Fibroblast of pulmonary artery (primary cell): ENCODE results near the gene ETV7.
A peak's percentile ranks its signal among the peaks of the same experiment; 100 is the strongest.
"Not testable (repeated sequence)": the region's sequence is repeated elsewhere in the genome, so short reads cannot be mapped to it uniquely, and the experiment has no call there.

Experiments
- DNase-seq: peaks from one replicate; pipeline ENCODE4 v3.0.0-alpha.2; 2010; ENCODE audit warnings: low read depth
- H3K4me3 ChIP-seq: replicated peaks from 2 replicates; pipeline ENCODE4 v1.5.1; 2011; ENCODE audit warnings: low read depth, mild to moderate bottlenecking, control low read depth, low read length, moderate library complexity
- CTCF ChIP-seq: IDR thresholded peaks from 2 replicates; pipeline ENCODE4 v1.5.1; 2011; ENCODE audit warnings: mild to moderate bottlenecking, control low read depth, low read length, inconsistent platforms; ENCODE audit errors: missing control alignments

ETV7 gene

GRCh38 chr6:36368421-36368820, 19.0 kb downstream of the ETV7 start:
- DNase-seq = no peak
- TF ChIP-seq CTCF = no peak

GRCh38 chr6:36367743-36368142, 19.7 kb downstream of the ETV7 start:
- no peak overlapping the region for H3K4me3 ChIP-seq
- DNase-seq = no peak
- no peak for TF ChIP-seq CTCF

More at GRCh38 chr6:36368421-36368820, 19.0 kb downstream of the ETV7 start:
- no peak overlapping the region for H3K4me3 ChIP-seq

- no peak overlapping the region for H3K4me3 ChIP-seq
- DNase-seq = peak; percentile 64
- TF ChIP-seq CTCF = no peak
These were observed 22.6 kb downstream of the ETV7 start for GRCh38 chr6:36364669-36365479.

- not testable (repeated sequence) for DNase-seq
These were observed 23.3 kb downstream of the ETV7 start for GRCh38 chr6:36364061-36364635.

GRCh38 chr6:36363371-36363752, 24.1 kb downstream of the ETV7 start:
- not testable (repeated sequence) for H3K4me3 ChIP-seq, DNase-seq

More at GRCh38 chr6:36364061-36364635, 23.3 kb downstream of the ETV7 start:
- H3K4me3 ChIP-seq = not testable (repeated sequence)

GRCh38 chr6:36362551-36363370, 24.7 kb downstream of the ETV7 start:
- no peak overlapping the region for H3K4me3 ChIP-seq
- no peak for TF ChIP-seq CTCF
- DNase-seq = peak; percentile 21

- H3K4me3 ChIP-seq = no peak overlapping the region
- no peak for DNase-seq
- TF ChIP-seq CTCF = no peak
These were observed 26.4 kb downstream of the ETV7 start for GRCh38 chr6:36361071-36361470.
